ENCODE measurements around the gene EML3. TPM values are rescaled to one million over a fixed set of nuclear protein-coding genes. Genes with fewer than 3 reads are reported as not detected.

Gene EML3
- total and polyA plus RNA-seq, 2 of the 13 experiments (the other 11 are each of a cell fraction or from before 2014, with no cell fraction given), result 10.6 to 12.3 TPM

DNA sequence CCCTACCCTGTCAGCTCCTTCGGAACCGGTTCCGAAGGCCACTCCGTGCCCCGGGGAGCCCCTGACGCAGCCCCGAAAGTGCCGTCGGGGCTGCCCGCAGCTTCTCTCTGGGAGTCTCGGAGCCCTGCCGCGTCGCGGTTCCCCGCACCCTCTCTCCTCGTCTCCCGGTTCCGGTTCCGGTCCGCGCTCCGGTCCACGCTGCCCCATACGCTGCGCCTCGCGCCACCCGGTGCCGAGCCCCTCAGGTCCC is 11.5 kb downstream of the EML3 start (continued):
- TF ChIP-seq SNAPC4 (CRISPR knock-in tag; IDR thresholded peaks at IDR 0.05) (no peak; the same call in 1 of the 2 replicates), ARID4A (CRISPR knock-in tag; IDR thresholded peaks at IDR 0.05; ENCODE audit: borderline replicate concordance) (no peak; the same call in 1 of the 2 replicates), GABPA (IDR thresholded peaks at IDR 0.05; ENCODE audit: low read depth, low read length) (peak; percentile 74), GABPA (CRISPR knock-in tag; IDR thresholded peaks at IDR 0.05; ENCODE audit: low read depth) (peak; percentile 75), ZNF781 (CRISPR knock-in tag; IDR thresholded peaks at IDR 0.05; ENCODE audit: borderline replicate concordance, not compliant biosample characterization) (peak; percentile 72), REL (CRISPR knock-in tag; conservative IDR thresholded peaks at IDR 0.05) (peak; percentile 87; the same call in 1 of the 2 replicates), ZNF121 (CRISPR knock-in tag; IDR thresholded peaks at IDR 0.05) (no peak), BCL6 (CRISPR knock-in tag; IDR thresholded peaks at IDR 0.05) (0 out of 2 replicates have a peak, but pooled peaks have one; percentile 5), MIER3 (CRISPR knock-in tag; IDR thresholded peaks at IDR 0.05; ENCODE audit: borderline replicate concordance) (no peak), ZNF607 (CRISPR knock-in tag; IDR thresholded peaks at IDR 0.05; ENCODE audit: borderline replicate concordance) (0 out of 2 replicates have a peak, but pooled peaks have one; percentile 25), BRCA1 (CRISPR knock-in tag; IDR thresholded peaks at IDR 0.05) (no peak), ZFP36 (IDR thresholded peaks at IDR 0.05; ENCODE audit: borderline replicate concordance, low read depth, low read length, partially characterized antibody) (no peak), PBX3 (CRISPR knock-in tag; IDR thresholded peaks at IDR 0.05; ENCODE audit: borderline replicate concordance) (no peak)
- TF ChIP-seq, protein P1, sequence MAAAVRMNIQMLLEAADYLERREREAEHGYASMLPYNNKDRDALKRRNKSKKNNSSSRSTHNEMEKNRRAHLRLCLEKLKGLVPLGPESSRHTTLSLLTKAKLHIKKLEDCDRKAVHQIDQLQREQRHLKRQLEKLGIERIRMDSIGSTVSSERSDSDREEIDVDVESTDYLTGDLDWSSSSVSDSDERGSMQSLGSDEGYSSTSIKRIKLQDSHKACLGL (CRISPR knock-in tag; IDR thresholded peaks at IDR 0.05), result peak; percentile 92
- TF ChIP-seq, protein P2, sequence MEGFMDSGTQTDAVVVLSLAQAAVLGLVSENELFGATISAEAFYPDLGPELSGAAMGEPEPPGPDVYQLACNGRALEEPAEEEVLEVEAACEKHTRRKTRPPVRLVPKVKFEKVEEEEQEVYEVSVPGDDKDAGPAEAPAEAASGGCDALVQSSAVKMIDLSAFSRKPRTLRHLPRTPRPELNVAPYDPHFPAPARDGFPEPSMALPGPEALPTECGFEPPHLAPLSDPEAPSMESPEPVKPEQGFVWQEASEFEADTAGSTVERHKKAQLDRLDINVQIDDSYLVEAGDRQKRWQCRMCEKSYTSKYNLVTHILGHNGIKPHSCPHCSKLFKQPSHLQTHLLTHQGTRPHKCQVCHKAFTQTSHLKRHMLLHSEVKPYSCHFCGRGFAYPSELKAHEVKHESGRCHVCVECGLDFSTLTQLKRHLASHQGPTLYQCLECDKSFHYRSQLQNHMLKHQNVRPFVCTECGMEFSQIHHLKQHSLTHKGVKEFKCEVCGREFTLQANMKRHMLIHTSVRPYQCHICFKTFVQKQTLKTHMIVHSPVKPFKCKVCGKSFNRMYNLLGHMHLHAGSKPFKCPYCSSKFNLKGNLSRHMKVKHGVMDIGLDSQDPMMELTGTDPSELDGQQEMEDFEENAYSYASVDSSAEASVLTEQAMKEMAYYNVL (CRISPR knock-in tag; IDR thresholded peaks at IDR 0.05; ENCODE audit: borderline replicate concordance), result peak; percentile 34; the same call in 1 of the 2 replicates

Data from HepG2 (cell line).